Fibroblast of lung (primary cell): ENCODE data around the gene CGNL1.

ENCODE experiments used
- CTCF ChIP-seq, 2 donors: IDR thresholded peaks in 1 of 2; conservative IDR thresholded peaks in 1 of 2; 1 replicate in 1 of 2; 2 replicates in 1 of 2; pipeline ENCODE4 v1.5.1; 2011 to 2012; ENCODE audit warnings: low read length in 2 of 2, control low read depth in 1 of 2, inconsistent platforms in 1 of 2, low read depth in 1 of 2, mild to moderate bottlenecking in 1 of 2
- EZH2 ChIP-seq: IDR thresholded peaks from 2 replicates; pipeline ENCODE4 v1.5.1; 2012; ENCODE audit warnings: low read length, control low read depth, mild to moderate bottlenecking; ENCODE audit errors: missing control alignments

- TF ChIP-seq CTCF (conservative IDR thresholded peaks at IDR 0.05 in 1 of 2, IDR thresholded peaks at IDR 0.05 in 1 of 2; ENCODE audit: low read depth in 1 of 2, low read length in 2 of 2) = no peak
- no peak for TF ChIP-seq EZH2
These were observed 67.2 kb downstream of the CGNL1 start for GRCh38 chr15:57443486-57443885.
